Measurements from ENCODE around the gene CD164. TPM values are rescaled to one million over a fixed set of nuclear protein-coding genes. Genes with fewer than 3 reads are reported as not detected.

CD164 gene
- polyA plus RNA-seq, 1 donor (not counting 4 experiments of a cell fraction or from before 2014, with no cell fraction given): 244 TPM

- no peaks in the 10 kb centered on the region for H3K27me3 ChIP-seq (ENCODE audit: control insufficient read depth, extremely low read depth, insufficient read depth, low read length)
- no peak overlapping the region for H3K9ac ChIP-seq (ENCODE audit: control insufficient read depth, extremely low read depth, insufficient read depth, low read length)
- H3K4me3 ChIP-seq (ENCODE audit: control insufficient read depth in 2 of 3, extremely low read depth in 1 of 3, insufficient read depth in 2 of 3, low read depth in 1 of 3, low read length in 3 of 3): no peak overlapping the region
- FAIRE-seq (no peak), DNase-seq (ENCODE audit: low read depth, low spot score) (no peak)
- H3K4me1 ChIP-seq (ENCODE audit: control insufficient read depth, extremely low read depth, insufficient read depth, low read length): peaks cover 10% of the 10 kb centered on the region
- no peak overlapping the region for H3K27ac ChIP-seq (ENCODE audit: control insufficient read depth, insufficient read depth, low read length)
- no peaks in the 10 kb centered on the region for H4K20me1 ChIP-seq (ENCODE audit: control insufficient read depth, extremely low read depth, insufficient read depth, low read length)
- H3K36me3 ChIP-seq (ENCODE audit: control insufficient read depth in 2 of 2, extremely low read depth in 1 of 2, insufficient read depth in 2 of 2, low read length in 2 of 2): no peaks in the 10 kb centered on the region
- no peaks in the 10 kb centered on the region for H3K9me1 ChIP-seq (ENCODE audit: control insufficient read depth, extremely low read depth, insufficient read depth, low read length)
- dilution Hi-C loops (cut with MboI; ENCODE audit: extremely low pct_ligation_motif_present, low sequenced_read_pairs): no loop called here
- no peak overlapping the region for H3K4me2 ChIP-seq (ENCODE audit: control insufficient read depth, extremely low read depth, insufficient read depth, low read depth, low read length)
- H3K9me3 ChIP-seq (ENCODE audit: control insufficient read depth, low read depth, low read length): no peaks in the 10 kb centered on the region
- H2AFZ ChIP-seq (ENCODE audit: control insufficient read depth, low read length): no peak overlapping the region
- H3K79me2 ChIP-seq (ENCODE audit: control insufficient read depth, insufficient read depth, low read length): no peaks in the 10 kb centered on the region
- TF ChIP-seq CTCF (optimal IDR thresholded peaks at IDR 0.05 in 1 of 3, IDR thresholded peaks at IDR 0.05 in 1 of 3, conservative IDR thresholded peaks at IDR 0.05 in 1 of 3; ENCODE audit: extremely low read depth in 1 of 3, insufficient read depth in 2 of 3, low read length in 3 of 3) (no peak), EZH2 (IDR thresholded peaks at IDR 0.05; ENCODE audit: low read length) (no peak)
These were observed 11.1 kb upstream of the CD164 start for GRCh38 chr6:109393157-109393885.

GRCh38 chr6:109389650-109390274 lies 7.5 kb upstream of the CD164 start:
- Histone ChIP-seq H3K4me2 (ENCODE audit: control insufficient read depth, extremely low read depth, insufficient read depth, low read depth, low read length) (no peak overlapping the region), H3K9me1 (ENCODE audit: control insufficient read depth, extremely low read depth, insufficient read depth, low read length) (no peaks in the 10 kb centered on the region), H4K20me1 (ENCODE audit: control insufficient read depth, extremely low read depth, insufficient read depth, low read length) (no peaks in the 10 kb centered on the region), H2AFZ (ENCODE audit: control insufficient read depth, low read length) (no peak overlapping the region), H3K4me1 (ENCODE audit: control insufficient read depth, extremely low read depth, insufficient read depth, low read length) (peaks cover 12% of the 10 kb centered on the region), H3K36me3 (ENCODE audit: control insufficient read depth in 2 of 2, extremely low read depth in 1 of 2, insufficient read depth in 2 of 2, low read length in 2 of 2) (no peaks in the 10 kb centered on the region), H3K9me3 (ENCODE audit: control insufficient read depth, low read depth, low read length) (no peaks in the 10 kb centered on the region), H3K9ac (ENCODE audit: control insufficient read depth, extremely low read depth, insufficient read depth, low read length) (no peak overlapping the region), H3K4me3 (ENCODE audit: control insufficient read depth in 2 of 3, extremely low read depth in 1 of 3, insufficient read depth in 2 of 3, low read depth in 1 of 3, low read length in 3 of 3) (no peak overlapping the region), H3K79me2 (ENCODE audit: control insufficient read depth, insufficient read depth, low read length) (no peaks in the 10 kb centered on the region), H3K27ac (ENCODE audit: control insufficient read depth, insufficient read depth, low read length) (no peak overlapping the region), H3K27me3 (ENCODE audit: control insufficient read depth, extremely low read depth, insufficient read depth, low read length) (no peaks in the 10 kb centered on the region)
- DNase-seq (ENCODE audit: low read depth, low spot score) (no peak), FAIRE-seq (no peak)
- dilution Hi-C loops (cut with MboI; ENCODE audit: extremely low pct_ligation_motif_present, low sequenced_read_pairs): no loop called here
- TF ChIP-seq EZH2 (IDR thresholded peaks at IDR 0.05; ENCODE audit: low read length): no peak
- TF ChIP-seq CTCF (optimal IDR thresholded peaks at IDR 0.05 in 1 of 3, IDR thresholded peaks at IDR 0.05 in 1 of 3, conservative IDR thresholded peaks at IDR 0.05 in 1 of 3; ENCODE audit: extremely low read depth in 1 of 3, insufficient read depth in 2 of 3, low read length in 3 of 3): no peak

All from keratinocyte (primary cell).